HCT116 (cell line): ENCODE results near the gene SHMT1. TPM values are rescaled to one million over a fixed set of nuclear protein-coding genes. Genes with fewer than 3 reads are reported as not detected.

Experiments
- ATAC-seq: fragments of 200-7000 bp; cut with Tn5 transposase; 2 replicates; pipeline ENCODE4 v1.9.1; 2020; ENCODE audit warnings: mild to moderate bottlenecking, moderate library complexity
- BruUV-seq: library from RNA; stranded (reverse); fragments of 400-500 nt; replicated peaks from 2 replicates; lab custom pipeline; 2021; lab: Mats Ljungman, UMichigan
- CTCF ChIA-PET: fragments of 300-600 bp; sonication (Branson Sonifier 250); formaldehyde crosslinking; loops from one replicate; lab custom pipeline; 2021; ENCODE audit warnings: antibody characterized with exemption; lab: Charles Lee
- POLR2A ChIA-PET: fragments of 300-600, 350-600 bp; sonication (Branson Sonifier 250); formaldehyde crosslinking; loops from one replicate; lab custom pipeline; 2021; ENCODE audit warnings: antibody characterized with exemption; lab: Charles Lee
- RAD21 ChIA-PET, 2 experiments: fragments of 300-600 bp; sonication (Branson Sonifier 250); formaldehyde crosslinking; loops; one replicate each; lab custom pipeline; 2023; ENCODE audit warnings: low total read pairs in 2 of 2; ENCODE audit not compliant: uncharacterized antibody in 2 of 2, unreplicated experiment in 2 of 2, low non-redundant PET in 1 of 2; lab: Charles Lee
- DNase-seq: peaks from one replicate; pipeline ENCODE4 v3.0.0-alpha.2; 2010; ENCODE audit warnings: low read depth, low spot score
- H2AFZ ChIP-seq: fragments of 200-600 bp; shearing (Covaris generic), sonication (generic); 2 replicates; pipeline ENCODE4 v1.6.1; 2017; ENCODE audit warnings: low read depth, mixed run types, mixed read lengths, antibody characterized with exemption, low read length; ENCODE audit not compliant: poor library complexity, severe bottlenecking
- H3K27ac ChIP-seq: 2 replicates; pipeline ENCODE4 v1.5.1; 2012; ENCODE audit warnings: low read depth, low read length
- H3K27me3 ChIP-seq: fragments of 200-600 bp; sonication (generic); 2 replicates; pipeline ENCODE4 v1.6.1; 2016; ENCODE audit warnings: mixed run types, low read length, mixed read lengths; ENCODE audit not compliant: insufficient read depth
- H3K36me3 ChIP-seq, 2 experiments: fragments of 200-500 bp in 1 of 2; fragments of 200-600 bp in 1 of 2; sonication (Bioruptor generic) in 1 of 2; sonication (generic) in 1 of 2; 2 replicates each; pipeline versions ENCODE4 v1.5.1 to v1.6.1; 2014 to 2016; ENCODE audit warnings: low read length in 2 of 2, inconsistent platforms in 1 of 2, mixed read lengths in 1 of 2, mixed run types in 1 of 2; ENCODE audit not compliant: insufficient read depth in 2 of 2, control insufficient read depth in 1 of 2
- H3K4me1 ChIP-seq, 2 experiments: fragments of 200-600 bp in 1 of 2; sonication (generic) in 1 of 2; 2 replicates each; pipeline versions ENCODE4 v1.5.1 to v1.6.1; 2012 to 2017; ENCODE audit warnings: low read length in 2 of 2, inconsistent platforms in 1 of 2, mild to moderate bottlenecking in 1 of 2, mixed read lengths in 1 of 2, mixed run types in 1 of 2, moderate library complexity in 1 of 2; ENCODE audit not compliant: insufficient read depth in 2 of 2, control insufficient read depth in 1 of 2
- H3K4me2 ChIP-seq: fragments of 200-600 bp; sonication (generic); 2 replicates; pipeline ENCODE4 v1.6.1; 2017; ENCODE audit warnings: mixed run types, low read length, mixed read lengths
- H3K4me3 ChIP-seq, 2 experiments: fragments of 200-600 bp in 1 of 2; sonication (generic) in 1 of 2; replicated peaks in 1 of 2; 2 replicates each; pipeline ENCODE4 v1.5.1; 2011 to 2016; ENCODE audit warnings: low read length in 2 of 2, control low read depth in 1 of 2, low read depth in 1 of 2, mild to moderate bottlenecking in 1 of 2, mixed read lengths in 1 of 2, mixed run types in 1 of 2
- H3K79me2 ChIP-seq: fragments of 200-600 bp; sonication (generic); 2 replicates; pipeline ENCODE4 v1.6.1; 2017; ENCODE audit warnings: mild to moderate bottlenecking, mixed run types, low read length, moderate library complexity, mixed read lengths; ENCODE audit not compliant: insufficient read depth
- H3K9ac ChIP-seq: fragments of 200-600 bp; sonication (generic); 2 replicates; pipeline ENCODE4 v1.6.1; 2016; ENCODE audit warnings: low read length, mixed read lengths
- H3K9me2 ChIP-seq: fragments of 200-600 bp; sonication (generic), shearing (Covaris generic); 2 replicates; pipeline ENCODE4 v1.6.1; 2017; ENCODE audit warnings: mixed run types, mild to moderate bottlenecking, moderate library complexity; ENCODE audit not compliant: insufficient read depth
- H3K9me3 ChIP-seq, 2 experiments: fragments of 200-500 bp in 1 of 2; fragments of 200-600 bp in 1 of 2; sonication (Bioruptor generic) in 1 of 2; sonication (generic) in 1 of 2; 2 replicates each; pipeline ENCODE4 v1.6.1; 2014 to 2017; ENCODE audit warnings: low read length in 2 of 2, mixed read lengths in 2 of 2, inconsistent platforms in 1 of 2, low read depth in 1 of 2, mild to moderate bottlenecking in 1 of 2, mixed run types in 1 of 2, moderate library complexity in 1 of 2; ENCODE audit not compliant: control insufficient read depth in 1 of 2, insufficient read depth in 1 of 2
- H4K20me1 ChIP-seq: fragments of 200-600 bp; sonication (generic), shearing (Covaris generic); 2 replicates; pipeline ENCODE4 v1.6.1; 2017; ENCODE audit warnings: mixed run types, mild to moderate bottlenecking, moderate library complexity; ENCODE audit not compliant: insufficient read depth
- CEBPB ChIP-seq: IDR thresholded peaks from 2 replicates; pipeline ENCODE4 v1.6.1; 2012; ENCODE audit warnings: low read depth
- EGR1 ChIP-seq: IDR thresholded peaks from 2 replicates; pipeline ENCODE4 v1.6.1; 2012; ENCODE audit warnings: low read depth
- ELF1 ChIP-seq: IDR thresholded peaks from 2 replicates; pipeline ENCODE4 v1.6.1; 2012; ENCODE audit warnings: low read depth, borderline replicate concordance
- EZH2phosphoT487 ChIP-seq: fragments of 200-600 bp; IDR thresholded peaks from 2 replicates; pipeline ENCODE4 v1.6.1; 2018; ENCODE audit warnings: antibody characterized with exemption, borderline replicate concordance
- RAD21 ChIP-seq: IDR thresholded peaks from 2 replicates; pipeline ENCODE4 v1.6.1; 2012; ENCODE audit warnings: low read depth, mild to moderate bottlenecking
- YY1 ChIP-seq: IDR thresholded peaks from 2 replicates; pipeline ENCODE4 v1.6.1; 2011; ENCODE audit warnings: low read length, low read depth, moderate library complexity, mild to moderate bottlenecking; ENCODE audit not compliant: insufficient replicate concordance; ENCODE audit errors: extremely low read depth
- intact Hi-C: fragments of 100-400 bp; cut with micrococcal nuclease; formaldehyde crosslinking; loops from 2 replicates; pipeline ENCODE4 v1.10.0; 2022
- total RNA-seq: library from RNA; stranded (reverse); gene quantifications from one replicate; pipeline ENCODE4 v1.2.1, GENCODE V29; 2021; ENCODE audit not compliant: unreplicated experiment
- TF ChIP-seq, protein P1 (sequence below): IDR thresholded peaks from 2 replicates; pipeline ENCODE4 v1.6.1; 2012
- TF ChIP-seq, protein P2 (sequence below), 3 experiments: fragments of 200-600 bp in 1 of 3; sonication (generic) in 1 of 3; IDR thresholded peaks in 2 of 3; conservative IDR thresholded peaks in 1 of 3; 2 replicates each; pipeline ENCODE4 v1.5.1; 2012 to 2017; ENCODE audit warnings: low read depth in 2 of 3, low read length in 2 of 3, antibody characterized with exemption in 1 of 3, borderline replicate concordance in 1 of 3, control low read depth in 1 of 3, mild to moderate bottlenecking in 1 of 3, mixed read lengths in 1 of 3, mixed run types in 1 of 3, moderate library complexity in 1 of 3; ENCODE audit not compliant: insufficient read depth in 1 of 3

The SHMT1 gene
- total RNA-seq, 1 experiment from 2014 or later = 46.5 TPM

DNA sequence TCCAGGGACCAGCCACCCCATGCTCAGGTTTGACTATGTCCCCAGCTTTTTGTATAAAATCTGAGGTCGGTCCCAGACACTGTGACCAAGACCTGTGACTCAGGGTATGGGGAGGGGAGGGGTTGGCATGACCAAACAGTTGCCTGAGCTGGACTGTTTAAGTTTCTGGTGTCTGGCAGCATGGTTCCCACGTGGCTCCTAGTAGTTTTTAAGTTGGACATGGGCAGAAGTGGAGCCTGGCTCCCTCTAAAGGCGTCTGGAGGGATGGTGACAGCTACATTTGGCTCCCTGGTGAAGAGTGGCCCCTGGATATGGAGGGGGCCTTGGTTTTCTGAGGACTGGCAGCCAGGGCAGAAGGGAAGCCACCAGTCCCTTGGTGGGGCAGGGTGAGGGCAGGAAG lies 40.3 kb downstream of the SHMT1 start:
- BruUV-seq = no TSS peak

More for the DNA sequence above, 40.3 kb downstream of the SHMT1 start:
- intact Hi-C loops = no loop called here
- Histone ChIP-seq H3K9me2 (no peaks in the 10 kb centered on the region), H4K20me1 (no peaks in the 10 kb centered on the region), H3K4me1 (no peaks in the 10 kb centered on the region), H3K4me3 (no peak overlapping the region), H3K4me2 (no peak overlapping the region), H3K79me2 (peaks cover 7% of the 10 kb centered on the region; the same call in 1 of the 2 replicates), H3K36me3 (peaks cover 0 to 9% of the 10 kb centered on the region in 2 experiments; a peak in 2 of 4 replicates), H3K27me3 (no peaks in the 10 kb centered on the region), H2AFZ (no peak overlapping the region), H3K9ac (no peak overlapping the region), H3K27ac (no peak overlapping the region), H3K9me3 (no peaks in the 10 kb centered on the region)
- ChIA-PET CTCF (interaction anchor here (1.0 to 2.2 kb wide), 2 partner anchors 76 to 379 kb away, joined by 3 to 5 read pairs; no protein-coding TSS in a partner anchor), RAD21 (no interaction called here), POLR2A (no interaction called here)
- peak; percentile 56 for ATAC-seq
- no peak for DNase-seq
- TF ChIP-seq EZH2phosphoT487 (no peak), RAD21 (peak; percentile 31; the same call in 1 of the 2 replicates), ELF1 (no peak), CEBPB (no peak), EGR1 (no peak), YY1 (no peak)
- TF ChIP-seq, protein P1, sequence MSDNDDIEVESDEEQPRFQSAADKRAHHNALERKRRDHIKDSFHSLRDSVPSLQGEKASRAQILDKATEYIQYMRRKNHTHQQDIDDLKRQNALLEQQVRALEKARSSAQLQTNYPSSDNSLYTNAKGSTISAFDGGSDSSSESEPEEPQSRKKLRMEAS = 0 out of 2 replicates have a peak, but pooled peaks have one; percentile 33
- TF ChIP-seq, protein P2, sequence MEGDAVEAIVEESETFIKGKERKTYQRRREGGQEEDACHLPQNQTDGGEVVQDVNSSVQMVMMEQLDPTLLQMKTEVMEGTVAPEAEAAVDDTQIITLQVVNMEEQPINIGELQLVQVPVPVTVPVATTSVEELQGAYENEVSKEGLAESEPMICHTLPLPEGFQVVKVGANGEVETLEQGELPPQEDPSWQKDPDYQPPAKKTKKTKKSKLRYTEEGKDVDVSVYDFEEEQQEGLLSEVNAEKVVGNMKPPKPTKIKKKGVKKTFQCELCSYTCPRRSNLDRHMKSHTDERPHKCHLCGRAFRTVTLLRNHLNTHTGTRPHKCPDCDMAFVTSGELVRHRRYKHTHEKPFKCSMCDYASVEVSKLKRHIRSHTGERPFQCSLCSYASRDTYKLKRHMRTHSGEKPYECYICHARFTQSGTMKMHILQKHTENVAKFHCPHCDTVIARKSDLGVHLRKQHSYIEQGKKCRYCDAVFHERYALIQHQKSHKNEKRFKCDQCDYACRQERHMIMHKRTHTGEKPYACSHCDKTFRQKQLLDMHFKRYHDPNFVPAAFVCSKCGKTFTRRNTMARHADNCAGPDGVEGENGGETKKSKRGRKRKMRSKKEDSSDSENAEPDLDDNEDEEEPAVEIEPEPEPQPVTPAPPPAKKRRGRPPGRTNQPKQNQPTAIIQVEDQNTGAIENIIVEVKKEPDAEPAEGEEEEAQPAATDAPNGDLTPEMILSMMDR (IDR thresholded peaks at IDR 0.05 in 2 of 3, conservative IDR thresholded peaks at IDR 0.05 in 1 of 3; ENCODE audit: borderline replicate concordance in 1 of 3, insufficient read depth in 1 of 3, low read depth in 2 of 3, low read length in 2 of 3) = peak in 2 of 3 experiments; percentile 12 to 30; a peak in 1 of 6 replicates
